GM18951 (cell line): ENCODE data around the gene CDC42SE2.

ENCODE experiments used
- POLR2A ChIP-seq: IDR thresholded peaks from 4 replicates; pipeline ENCODE4 v1.6.1; 2011; ENCODE audit warnings: mild to moderate bottlenecking; ENCODE audit not compliant: insufficient read length, insufficient read depth; ENCODE audit errors: extremely low read depth
- in situ Hi-C: fragments of 300-500 bp; cut with MboI; formaldehyde crosslinking; loops from one replicate; pipeline ENCODE4 v1.12.0; 2022; ENCODE audit warnings: low sequenced_read_pairs, mixed read lengths, inconsistent platforms; ENCODE audit not compliant: unreplicated experiment

The CDC42SE2 gene

GRCh38 chr5:131261483-131261882 is 2.4 kb upstream of the CDC42SE2 start:
- no peak for TF ChIP-seq POLR2A
- in situ Hi-C loops: no loop called here

- in situ Hi-C loops: no loop called here
- no peak for TF ChIP-seq POLR2A
Measured at GRCh38 chr5:131262953-131263541, 806 bp upstream of the CDC42SE2 start.

- TF ChIP-seq POLR2A: no peak
Measured at GRCh38 chr5:131264451-131265099, 722 bp downstream of the CDC42SE2 start.

GRCh38 chr5:131265311-131265803 is 1.5 kb downstream of the CDC42SE2 start:
- no peak for TF ChIP-seq POLR2A
- in situ Hi-C loops: no loop called here

More at GRCh38 chr5:131264451-131265099, 722 bp downstream of the CDC42SE2 start:
- in situ Hi-C loops: no loop called here

GRCh38 chr5:131266370-131267060 is 2.7 kb downstream of the CDC42SE2 start:
- TF ChIP-seq POLR2A: no peak
- in situ Hi-C loops: no loop called here

GRCh38 chr5:131268758-131269370 is 5.0 kb downstream of the CDC42SE2 start:
- in situ Hi-C loops: no loop called here
- no peak for TF ChIP-seq POLR2A

GRCh38 chr5:131270809-131271208 is 7.0 kb downstream of the CDC42SE2 start:
- in situ Hi-C loops: loop anchor here (10.0 kb wide), 1 partner anchor 106 kb away; the partner anchor contains the start of gene HINT1
- TF ChIP-seq POLR2A: no peak

- in situ Hi-C loops: loop anchor here (10.0 kb wide), 1 partner anchor 107 kb away; the partner anchor contains the start of gene HINT1
Measured at GRCh38 chr5:131271888-131272287, 8.0 kb downstream of the CDC42SE2 start.

- in situ Hi-C loops: loop anchor here (10.0 kb wide), 1 partner anchor 108 kb away; the partner anchor contains the start of gene HINT1
- no peak for TF ChIP-seq POLR2A
Measured at GRCh38 chr5:131272307-131272706, 8.5 kb downstream of the CDC42SE2 start.

- no peak for TF ChIP-seq POLR2A
- in situ Hi-C loops: loop anchor here (10.0 kb wide), 1 partner anchor 108 kb away; the partner anchor contains the start of gene HINT1
Measured at GRCh38 chr5:131272724-131273123, 8.9 kb downstream of the CDC42SE2 start.

- in situ Hi-C loops: loop anchor here (10.0 kb wide), 1 partner anchor 110 kb away; the partner anchor contains the start of gene HINT1
- no peak for TF ChIP-seq POLR2A
Measured at GRCh38 chr5:131274326-131275063, 10.6 kb downstream of the CDC42SE2 start.

- in situ Hi-C loops: loop anchor here (10.0 kb wide), 1 partner anchor 111 kb away; the partner anchor contains the start of gene HINT1
Measured at GRCh38 chr5:131276072-131276471, 12.2 kb downstream of the CDC42SE2 start.

More at GRCh38 chr5:131276072-131276471, 12.2 kb downstream of the CDC42SE2 start:
- TF ChIP-seq POLR2A: no peak
